ENCODE measurements around the gene PSME4. TPM values are rescaled to one million over a fixed set of nuclear protein-coding genes. Genes with fewer than 3 reads are reported as not detected.

The PSME4 gene
- total and polyA plus RNA-seq, 2 experiments from 2014 or later, result 44.7 to 98.6 TPM

GRCh38 chr2:53949457-53949856 is 21.3 kb downstream of the PSME4 start (continued):
- TF ChIP-seq EZH2 (IDR thresholded peaks at IDR 0.05; ENCODE audit: low read depth, unreplicated experiment) (no peak), STAT1 (IDR thresholded peaks at IDR 0.05; ENCODE audit: unreplicated experiment) (no peak), EZH2phosphoT487 (IDR thresholded peaks at IDR 0.05; ENCODE audit: unreplicated experiment) (no peak), ZNF331 (CRISPR knock-in tag; IDR thresholded peaks at IDR 0.05; ENCODE audit: low read depth) (no peak)
- TF ChIP-seq, protein P1, sequence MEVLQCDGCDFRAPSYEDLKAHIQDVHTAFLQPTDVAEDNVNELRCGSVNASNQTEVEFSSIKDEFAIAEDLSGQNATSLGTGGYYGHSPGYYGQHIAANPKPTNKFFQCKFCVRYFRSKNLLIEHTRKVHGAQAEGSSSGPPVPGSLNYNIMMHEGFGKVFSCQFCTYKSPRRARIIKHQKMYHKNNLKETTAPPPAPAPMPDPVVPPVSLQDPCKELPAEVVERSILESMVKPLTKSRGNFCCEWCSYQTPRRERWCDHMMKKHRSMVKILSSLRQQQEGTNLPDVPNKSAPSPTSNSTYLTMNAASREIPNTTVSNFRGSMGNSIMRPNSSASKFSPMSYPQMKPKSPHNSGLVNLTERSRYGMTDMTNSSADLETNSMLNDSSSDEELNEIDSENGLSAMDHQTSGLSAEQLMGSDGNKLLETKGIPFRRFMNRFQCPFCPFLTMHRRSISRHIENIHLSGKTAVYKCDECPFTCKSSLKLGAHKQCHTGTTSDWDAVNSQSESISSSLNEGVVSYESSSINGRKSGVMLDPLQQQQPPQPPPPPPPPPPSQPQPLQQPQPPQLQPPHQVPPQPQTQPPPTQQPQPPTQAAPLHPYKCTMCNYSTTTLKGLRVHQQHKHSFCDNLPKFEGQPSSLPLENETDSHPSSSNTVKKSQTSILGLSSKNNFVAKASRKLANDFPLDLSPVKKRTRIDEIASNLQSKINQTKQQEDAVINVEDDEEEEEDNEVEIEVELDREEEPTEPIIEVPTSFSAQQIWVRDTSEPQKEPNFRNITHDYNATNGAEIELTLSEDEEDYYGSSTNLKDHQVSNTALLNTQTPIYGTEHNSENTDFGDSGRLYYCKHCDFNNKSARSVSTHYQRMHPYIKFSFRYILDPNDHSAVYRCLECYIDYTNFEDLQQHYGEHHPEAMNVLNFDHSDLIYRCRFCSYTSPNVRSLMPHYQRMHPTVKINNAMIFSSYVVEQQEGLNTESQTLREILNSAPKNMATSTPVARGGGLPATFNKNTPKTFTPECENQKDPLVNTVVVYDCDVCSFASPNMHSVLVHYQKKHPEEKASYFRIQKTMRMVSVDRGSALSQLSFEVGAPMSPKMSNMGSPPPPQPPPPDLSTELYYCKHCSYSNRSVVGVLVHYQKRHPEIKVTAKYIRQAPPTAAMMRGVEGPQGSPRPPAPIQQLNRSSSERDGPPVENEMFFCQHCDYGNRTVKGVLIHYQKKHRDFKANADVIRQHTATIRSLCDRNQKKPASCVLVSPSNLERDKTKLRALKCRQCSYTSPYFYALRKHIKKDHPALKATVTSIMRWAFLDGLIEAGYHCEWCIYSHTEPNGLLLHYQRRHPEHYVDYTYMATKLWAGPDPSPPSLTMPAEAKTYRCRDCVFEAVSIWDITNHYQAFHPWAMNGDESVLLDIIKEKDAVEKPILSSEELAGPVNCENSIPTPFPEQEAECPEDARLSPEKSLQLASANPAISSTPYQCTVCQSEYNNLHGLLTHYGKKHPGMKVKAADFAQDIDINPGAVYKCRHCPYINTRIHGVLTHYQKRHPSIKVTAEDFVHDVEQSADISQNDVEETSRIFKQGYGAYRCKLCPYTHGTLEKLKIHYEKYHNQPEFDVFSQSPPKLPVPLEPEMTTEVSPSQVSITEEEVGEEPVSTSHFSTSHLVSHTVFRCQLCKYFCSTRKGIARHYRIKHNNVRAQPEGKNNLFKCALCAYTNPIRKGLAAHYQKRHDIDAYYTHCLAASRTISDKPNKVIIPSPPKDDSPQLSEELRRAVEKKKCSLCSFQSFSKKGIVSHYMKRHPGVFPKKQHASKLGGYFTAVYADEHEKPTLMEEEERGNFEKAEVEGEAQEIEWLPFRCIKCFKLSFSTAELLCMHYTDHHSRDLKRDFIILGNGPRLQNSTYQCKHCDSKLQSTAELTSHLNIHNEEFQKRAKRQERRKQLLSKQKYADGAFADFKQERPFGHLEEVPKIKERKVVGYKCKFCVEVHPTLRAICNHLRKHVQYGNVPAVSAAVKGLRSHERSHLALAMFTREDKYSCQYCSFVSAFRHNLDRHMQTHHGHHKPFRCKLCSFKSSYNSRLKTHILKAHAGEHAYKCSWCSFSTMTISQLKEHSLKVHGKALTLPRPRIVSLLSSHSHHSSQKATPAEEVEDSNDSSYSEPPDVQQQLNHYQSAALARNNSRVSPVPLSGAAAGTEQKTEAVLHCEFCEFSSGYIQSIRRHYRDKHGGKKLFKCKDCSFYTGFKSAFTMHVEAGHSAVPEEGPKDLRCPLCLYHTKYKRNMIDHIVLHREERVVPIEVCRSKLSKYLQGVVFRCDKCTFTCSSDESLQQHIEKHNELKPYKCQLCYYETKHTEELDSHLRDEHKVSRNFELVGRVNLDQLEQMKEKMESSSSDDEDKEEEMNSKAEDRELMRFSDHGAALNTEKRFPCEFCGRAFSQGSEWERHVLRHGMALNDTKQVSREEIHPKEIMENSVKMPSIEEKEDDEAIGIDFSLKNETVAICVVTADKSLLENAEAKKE (CRISPR knock-in tag; IDR thresholded peaks at IDR 0.05), result no peak

DNA sequence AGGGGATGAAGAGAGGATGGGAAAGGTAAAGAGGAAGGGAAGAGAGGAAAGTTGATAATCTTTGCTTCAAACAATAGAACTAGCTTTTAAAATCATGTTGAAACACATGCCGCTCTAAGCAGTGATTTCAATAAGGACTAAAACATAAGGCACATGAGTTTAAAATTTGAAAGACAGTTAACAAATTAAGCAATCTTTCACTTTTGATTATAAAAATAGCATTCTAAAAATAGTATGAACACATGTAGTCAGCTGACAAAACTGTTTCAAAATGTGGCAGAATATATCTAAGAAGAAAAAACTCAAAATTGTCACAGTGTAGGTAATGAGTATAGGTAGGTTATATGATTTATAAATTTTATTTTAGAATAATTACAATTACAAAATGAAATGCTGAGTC is 25.3 kb downstream of the PSME4 start:
- Histone ChIP-seq H3K79me2 (replicated peaks; ENCODE audit: insufficient read depth) (peaks cover 54% of the 10 kb centered on the region), H3F3A (replicated peaks; ENCODE audit: low read depth) (no peaks in the 10 kb centered on the region), H2AFZ (no peak overlapping the region), H3K9me2 (ENCODE audit: insufficient read depth) (no peaks in the 10 kb centered on the region), H3K4me3 (no peak overlapping the region), H3K4me2 (no peak overlapping the region), H3K4me1 (ENCODE audit: insufficient read depth) (no peaks in the 10 kb centered on the region), H3K36me3 (ENCODE audit: insufficient read depth) (peaks cover 11% of the 10 kb centered on the region; the same call in 1 of the 2 replicates), H3K27me3 (ENCODE audit: insufficient read depth) (no peaks in the 10 kb centered on the region), H4K20me1 (replicated peaks; ENCODE audit: insufficient read depth) (peaks cover 9% of the 10 kb centered on the region), H3K27ac (ENCODE audit: low read depth) (no peak overlapping the region)
- Mint-ChIP-seq H3K4me1 (no peaks in the 10 kb centered on the region; the same call in 1 of the 3 replicates), H3K4me3 (no peak overlapping the region), H3K27ac (no peak overlapping the region), H3K27me3 (ENCODE audit: insufficient read depth, low read depth, poor library complexity) (no peaks in the 10 kb centered on the region), H3K9me3 (no peaks in the 10 kb centered on the region), H3K36me3 (ENCODE audit: low read depth) (peaks cover 42% of the 10 kb centered on the region)
- ATAC-seq, result no peak
- DNase-seq (ENCODE audit: low spot score), result no peak
- TF ChIP-seq NANOG (IDR thresholded peaks at IDR 0.05; ENCODE audit: borderline replicate concordance) (no peak), EZH2 (IDR thresholded peaks at IDR 0.05; ENCODE audit: low read depth, unreplicated experiment) (no peak), EZH2phosphoT487 (IDR thresholded peaks at IDR 0.05; ENCODE audit: unreplicated experiment) (no peak), JUNB (IDR thresholded peaks at IDR 0.05; ENCODE audit: unreplicated experiment) (no peak), ZNF331 (CRISPR knock-in tag; IDR thresholded peaks at IDR 0.05; ENCODE audit: low read depth) (no peak), POLR2AphosphoS5 (IDR thresholded peaks at IDR 0.05; ENCODE audit: low read depth) (no peak), ETS1 (IDR thresholded peaks at IDR 0.05) (no peak)
- TF ChIP-seq, protein P1 (CRISPR knock-in tag; IDR thresholded peaks at IDR 0.05), result no peak

Measured in GM23338 (cell line).